NK-92 treated with Interleukin-12 subunit alpha and Interleukin-12 subunit beta, amount 100 ng/mL, for 24 hours (cell line): Measurements from ENCODE around the gene POLK.
"Not testable (repeated sequence)": the region's sequence is repeated elsewhere in the genome, so short reads cannot be mapped to it uniquely, and the experiment has no call there.

Experiments used
- DNase-seq: peaks from one replicate; lab custom pipeline; 2025; lab: John Stamatoyannopoulos, UW

Gene POLK

DNA sequence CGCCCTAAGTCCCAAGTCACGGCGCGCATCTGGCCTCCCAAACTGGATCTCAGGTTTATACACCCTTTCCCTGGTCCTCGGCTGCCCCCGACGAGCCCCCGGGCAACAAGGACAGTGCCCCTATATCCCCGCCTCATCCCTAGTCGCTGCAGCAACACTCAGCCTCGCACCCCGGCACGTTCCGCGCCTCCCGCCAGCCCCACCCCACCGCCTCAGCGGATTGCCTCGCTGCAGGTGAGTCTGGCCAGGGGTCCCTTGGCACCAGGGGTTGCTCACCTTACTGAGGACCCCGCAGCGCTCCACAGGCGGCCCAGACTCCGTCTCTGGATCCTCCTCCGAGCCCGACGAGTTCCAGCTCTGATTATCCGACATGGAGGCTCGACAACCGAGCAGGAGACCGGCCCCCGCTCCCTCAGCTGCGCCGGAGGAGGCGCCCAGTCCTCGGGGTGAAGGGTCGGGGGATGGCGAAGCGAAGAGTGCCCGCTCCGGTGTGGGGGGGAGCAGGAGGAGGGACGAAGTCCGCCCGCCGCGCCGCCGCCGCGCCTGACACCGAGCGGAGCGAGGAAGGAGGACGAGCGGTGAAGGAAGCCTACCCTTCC lies 756 bp upstream of the POLK start:
- DNase-seq: peak; percentile 57

DNA sequence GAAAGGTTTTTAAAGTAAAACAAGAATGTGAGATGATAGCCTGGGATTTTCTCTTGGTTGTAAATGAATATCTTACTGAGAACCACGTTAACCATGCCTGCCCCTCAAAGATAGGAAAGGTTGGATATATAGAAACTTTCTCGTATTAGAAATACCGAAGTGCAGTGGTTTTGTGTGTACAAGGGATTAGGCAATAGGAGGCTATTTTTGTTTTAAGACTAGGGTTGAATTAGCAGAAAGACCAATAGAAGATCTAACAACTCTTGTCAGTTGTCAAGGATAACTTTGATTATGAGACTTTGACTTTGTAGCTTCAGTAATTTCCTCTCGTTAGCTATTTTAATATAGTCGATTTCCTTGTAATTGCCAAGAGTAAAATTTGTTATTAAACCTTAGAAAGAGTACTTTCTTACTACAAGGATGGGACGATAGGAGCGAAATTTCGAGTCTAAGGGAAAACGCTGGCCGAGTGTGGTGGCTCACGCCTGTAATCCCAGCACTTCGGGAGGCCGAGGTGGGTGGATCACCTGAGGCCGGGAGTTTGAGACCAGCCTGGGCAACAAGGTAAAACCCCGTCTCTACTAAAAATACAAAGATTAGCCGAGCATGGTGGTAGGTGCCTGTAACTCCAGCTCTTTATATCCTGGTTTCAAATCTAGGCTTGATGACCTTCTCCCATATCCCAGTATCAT lies 838 bp downstream of the POLK start:
- no peak for DNase-seq

DNA sequence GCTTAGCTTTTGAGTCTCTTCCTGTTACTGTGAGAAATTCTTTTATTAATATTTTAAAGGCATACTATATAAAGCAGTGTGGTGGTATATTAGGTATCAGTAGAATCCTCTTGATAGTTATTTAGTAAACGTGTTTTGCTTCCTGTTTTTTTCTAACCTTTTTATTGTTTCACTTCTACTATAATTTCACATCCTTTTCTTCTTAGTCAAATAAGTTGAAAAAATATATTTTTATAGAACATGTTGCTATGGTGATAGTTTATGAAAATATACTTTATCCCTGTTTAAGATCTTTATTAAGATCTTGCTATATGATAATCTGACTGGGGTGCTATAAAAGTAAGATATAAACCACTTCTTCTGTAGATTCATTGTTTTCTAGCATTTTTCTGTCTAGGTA lies 2.1 kb downstream of the POLK start:
- no peak for DNase-seq

DNA sequence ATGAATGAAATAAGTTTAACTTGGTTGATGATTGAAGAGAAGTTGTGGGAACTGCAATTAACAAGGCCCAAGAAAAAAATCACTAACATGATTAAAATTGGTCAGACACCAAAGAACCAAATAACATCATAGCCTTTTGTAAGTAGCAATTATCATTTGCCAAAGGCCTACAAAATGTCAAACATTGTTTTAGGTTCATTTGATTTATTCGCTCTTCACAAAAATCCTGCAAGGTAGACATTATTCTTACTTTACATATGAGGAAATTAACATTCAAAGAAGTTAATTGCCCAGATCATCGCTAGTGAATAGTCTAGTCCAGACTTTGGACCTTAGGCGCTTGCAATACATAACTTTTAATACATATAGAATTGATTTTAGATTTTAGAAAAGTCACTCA lies 2.6 kb downstream of the POLK start:
- no peak for DNase-seq

DNA sequence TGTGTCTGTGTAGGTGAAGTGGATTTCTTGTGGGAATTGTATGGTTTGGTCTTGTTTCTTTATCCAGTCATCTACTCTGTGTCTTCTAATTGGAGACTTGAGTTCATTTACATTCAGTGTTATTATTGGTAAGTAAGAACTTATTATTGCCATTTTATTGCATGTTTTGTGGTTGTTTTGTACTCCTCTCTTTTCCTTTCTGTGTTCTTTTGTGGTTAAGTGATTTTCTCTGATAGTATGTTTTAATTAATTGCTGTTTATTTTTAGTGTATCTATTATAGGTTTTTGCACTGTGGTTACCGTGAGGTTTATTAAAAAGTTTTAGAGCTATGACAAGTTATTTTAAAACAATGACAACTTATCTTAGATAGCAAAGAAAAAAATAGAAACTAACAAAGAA lies 8.1 kb downstream of the POLK start:
- no peak for DNase-seq

DNA sequence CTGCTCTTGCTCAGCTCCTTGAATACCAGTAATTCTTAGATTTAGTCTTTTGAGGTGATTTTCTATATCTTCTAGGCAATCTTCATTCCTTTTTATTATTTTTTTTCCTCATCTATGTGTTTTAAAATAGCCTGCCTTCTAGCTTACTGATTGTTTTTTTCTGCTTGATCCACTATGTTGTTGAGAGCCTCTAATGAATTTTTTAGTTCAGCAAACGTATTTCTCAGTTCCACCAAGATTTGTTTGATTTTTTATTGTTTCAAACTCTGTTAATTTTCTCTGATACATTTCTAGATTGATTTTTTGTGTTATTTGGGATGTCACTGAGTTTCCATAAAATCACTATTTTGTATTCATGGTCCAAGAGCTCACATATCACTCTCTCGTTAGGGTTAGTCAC lies 9.5 kb downstream of the POLK start:
- DNase-seq: no peak

DNA sequence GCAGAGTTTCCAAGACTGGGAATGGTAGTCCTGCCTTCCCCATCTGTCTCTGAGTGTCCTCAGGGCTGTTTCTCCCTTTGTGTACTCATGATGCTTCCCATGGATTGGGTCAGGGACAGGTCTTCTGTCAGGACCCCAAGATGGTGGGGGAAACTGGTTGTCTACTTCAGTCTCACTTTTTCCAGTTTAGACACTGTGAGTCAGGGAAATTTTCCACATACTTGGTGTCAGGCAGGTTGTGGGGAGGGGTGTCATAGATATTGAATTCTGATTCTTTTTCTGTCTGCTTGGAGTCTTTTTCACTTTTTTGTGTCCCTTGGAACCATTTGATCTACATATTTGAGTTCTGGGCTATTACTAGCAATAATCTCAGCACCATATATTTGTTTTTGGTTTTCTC lies 10.3 kb downstream of the POLK start:
- DNase-seq: no peak

DNA sequence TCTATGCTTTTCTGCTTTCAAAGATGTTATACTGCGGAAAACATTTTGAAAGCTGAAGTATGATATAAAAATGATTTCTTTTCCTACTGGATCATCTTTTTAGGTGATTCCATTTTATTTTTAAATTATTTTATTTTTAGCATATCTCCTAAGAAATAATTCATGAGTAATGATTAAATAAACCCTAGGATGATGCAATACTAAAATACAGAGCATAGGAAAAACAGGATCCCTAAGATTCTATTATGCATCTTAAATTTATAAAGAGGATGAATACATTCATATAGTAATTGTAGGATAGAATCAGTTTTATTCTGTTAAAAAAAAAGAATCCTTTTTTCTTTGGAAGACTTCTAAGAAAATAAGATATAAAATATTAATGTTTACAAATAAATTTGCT lies 10.9 kb downstream of the POLK start:
- DNase-seq: no peak

DNA sequence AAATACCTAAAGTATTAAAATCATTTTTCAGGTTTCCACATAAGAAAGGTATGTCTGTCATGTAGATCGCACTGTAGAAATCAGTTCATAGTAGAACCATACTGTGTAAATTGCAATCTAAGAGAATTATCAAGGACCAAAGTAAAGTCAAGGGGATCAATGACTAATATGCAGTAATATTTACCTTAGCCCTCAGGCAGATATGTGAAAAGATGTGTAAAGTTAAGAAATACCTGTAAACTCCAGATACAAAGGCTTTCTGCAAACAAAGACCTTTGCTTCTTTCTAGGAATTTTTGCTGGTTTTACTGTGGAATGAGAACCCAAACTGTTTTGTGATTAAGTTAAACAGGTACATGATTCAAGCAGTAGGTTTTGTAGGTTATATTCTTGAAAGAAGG lies 11.6 kb downstream of the POLK start:
- no peak for DNase-seq

DNA sequence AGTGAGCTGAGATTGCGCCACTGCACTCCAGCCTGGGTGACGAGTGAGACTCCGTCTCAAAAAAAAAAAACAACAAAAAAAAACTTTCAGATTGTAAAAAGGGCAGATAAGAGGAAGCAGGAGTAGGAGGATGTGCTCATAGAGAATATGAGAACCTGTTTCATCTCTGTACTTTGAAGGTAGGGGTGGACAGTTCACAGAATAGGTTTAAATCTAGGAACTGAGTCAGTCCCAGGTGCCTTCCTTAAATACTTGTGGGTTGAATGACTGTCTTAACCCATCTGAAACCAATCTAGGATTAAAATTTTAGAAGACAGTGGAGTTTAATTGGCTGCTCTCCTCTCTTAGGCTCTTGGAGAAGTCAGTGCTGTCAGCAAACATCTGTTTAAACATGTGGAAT lies 12.4 kb downstream of the POLK start:
- DNase-seq: no peak

DNA sequence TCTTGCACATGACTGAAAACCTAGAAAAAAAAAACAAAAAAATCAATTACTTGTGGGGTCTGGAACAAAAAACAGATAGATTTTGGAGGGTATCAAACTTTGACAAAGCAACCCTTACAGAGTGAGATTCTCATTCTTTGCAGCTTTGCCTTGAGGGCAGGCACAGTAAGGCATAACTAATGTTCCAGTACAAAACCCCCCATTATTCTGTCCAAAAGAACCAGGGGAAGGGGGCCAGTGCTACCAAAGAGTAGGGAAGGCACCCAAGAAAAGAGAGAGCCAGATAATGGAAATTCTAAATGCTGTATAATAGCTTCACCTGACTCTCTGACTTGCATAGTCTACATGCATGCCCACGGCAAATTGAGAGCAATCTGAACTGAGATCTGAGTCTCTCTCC lies 12.9 kb downstream of the POLK start:
- no peak for DNase-seq

DNA sequence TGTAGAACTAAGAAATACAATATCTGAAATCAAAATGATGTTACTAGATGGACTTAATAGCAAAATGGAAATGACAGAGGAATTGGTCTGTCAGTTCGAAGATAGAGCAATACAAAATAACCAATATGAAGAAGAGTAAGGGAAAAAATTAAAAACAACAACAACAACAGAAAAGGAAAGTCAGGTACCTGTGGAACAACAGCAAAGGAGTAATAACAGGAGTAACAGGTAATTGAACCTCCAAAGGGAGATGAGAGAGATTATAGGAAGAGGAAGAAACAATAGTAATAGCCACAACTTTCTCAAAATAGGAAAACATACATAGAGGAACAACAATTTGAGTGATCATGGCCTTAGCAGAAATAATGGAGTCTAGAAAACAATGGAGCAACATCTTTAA lies 13.7 kb downstream of the POLK start:
- DNase-seq: no peak

DNA sequence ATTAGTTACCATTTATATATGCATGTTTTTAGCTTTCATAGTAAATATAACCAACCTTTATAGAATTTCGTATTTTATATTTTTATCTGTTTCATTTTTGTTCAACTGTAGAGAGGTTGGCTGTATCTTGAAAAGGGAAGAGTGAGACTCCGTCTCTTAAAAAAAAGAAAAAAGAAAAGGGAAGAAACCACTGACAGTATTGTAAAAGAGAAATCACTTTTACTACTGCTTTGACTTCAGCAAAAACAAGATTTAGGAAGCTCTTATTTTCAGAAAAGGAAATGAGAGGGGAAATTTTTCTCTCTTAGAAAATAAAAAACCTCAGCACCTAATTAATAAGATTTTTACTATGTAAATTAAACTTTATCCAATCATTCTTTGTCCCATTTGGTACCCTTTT lies 14.4 kb downstream of the POLK start:
- DNase-seq: no peak

DNA sequence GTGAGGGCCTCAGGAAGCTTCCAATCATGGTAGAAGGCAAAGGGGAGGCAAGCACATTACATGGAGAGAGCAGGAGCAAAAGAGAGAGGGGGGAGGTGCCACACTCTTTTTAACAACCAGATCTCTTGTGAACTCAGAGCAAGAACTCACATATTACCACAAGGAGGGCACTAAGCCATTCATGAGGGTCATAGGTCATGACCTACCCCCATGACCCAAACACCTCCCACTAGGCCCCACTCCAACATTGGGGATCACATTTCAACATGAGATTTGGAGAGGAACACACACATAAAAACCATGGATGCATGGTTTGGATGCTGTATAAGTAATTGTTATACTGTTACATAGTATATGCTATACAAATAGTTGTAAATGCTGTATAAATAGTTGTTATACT lies 17.5 kb downstream of the POLK start:
- DNase-seq: no peak

DNA sequence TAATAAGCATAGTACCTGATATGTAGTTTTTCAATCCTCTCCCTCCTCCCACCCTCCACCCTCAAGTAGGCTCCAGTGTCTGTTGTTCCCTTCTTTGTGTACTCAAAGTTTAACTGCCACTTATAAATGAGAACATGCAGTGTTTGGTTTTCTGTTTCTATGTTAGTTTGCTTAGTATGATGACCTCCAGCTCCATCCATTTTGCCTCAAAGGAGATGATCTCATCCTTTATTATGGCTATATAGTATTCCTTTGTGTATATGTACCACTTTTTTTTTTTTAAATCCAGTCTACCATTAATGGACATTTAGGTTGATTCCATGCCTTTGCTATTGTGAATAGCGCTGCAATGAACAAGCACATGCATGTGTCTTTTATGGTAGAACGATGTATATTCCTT lies 20.5 kb downstream of the POLK start:
- no peak for DNase-seq

DNA sequence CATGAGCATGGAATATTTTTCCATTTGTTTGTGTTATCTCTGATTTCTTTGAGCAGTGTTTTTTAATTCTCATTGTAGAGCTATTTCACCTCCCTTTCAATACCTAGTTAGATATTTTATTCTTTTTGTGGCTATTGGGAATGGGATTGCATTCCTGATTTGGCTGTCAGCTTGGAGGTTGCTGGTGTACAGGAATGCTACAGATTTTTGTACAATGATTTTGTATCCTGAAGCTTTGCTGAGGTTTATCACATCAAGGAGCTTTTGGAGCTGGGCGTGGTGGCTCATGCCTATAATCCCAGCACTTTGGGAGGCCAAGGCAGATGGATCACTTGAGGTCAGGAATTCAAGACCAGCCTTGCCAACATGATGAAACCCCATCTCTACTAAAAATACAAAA lies 22.0 kb downstream of the POLK start:
- not testable (repeated sequence) for DNase-seq

DNA sequence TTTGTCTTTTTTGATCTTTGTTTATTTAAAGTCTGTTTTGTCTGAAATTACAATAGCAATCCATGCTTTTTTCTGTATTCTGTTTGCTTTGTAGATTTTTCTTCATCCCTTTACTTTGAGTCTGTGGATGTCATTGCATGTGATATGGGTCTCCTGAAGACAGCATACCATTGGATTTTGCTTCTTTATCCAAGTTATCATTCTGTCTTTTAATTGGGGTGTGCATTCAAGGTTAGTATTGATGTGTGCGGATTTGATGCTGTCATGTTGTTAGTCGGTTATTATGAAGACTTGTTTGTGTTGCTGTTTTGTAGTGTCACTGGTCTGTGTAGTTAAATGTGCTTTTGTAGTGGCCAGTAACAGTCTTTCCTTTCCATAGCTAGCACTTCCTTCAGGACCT lies 23.0 kb downstream of the POLK start:
- no peak for DNase-seq

DNA sequence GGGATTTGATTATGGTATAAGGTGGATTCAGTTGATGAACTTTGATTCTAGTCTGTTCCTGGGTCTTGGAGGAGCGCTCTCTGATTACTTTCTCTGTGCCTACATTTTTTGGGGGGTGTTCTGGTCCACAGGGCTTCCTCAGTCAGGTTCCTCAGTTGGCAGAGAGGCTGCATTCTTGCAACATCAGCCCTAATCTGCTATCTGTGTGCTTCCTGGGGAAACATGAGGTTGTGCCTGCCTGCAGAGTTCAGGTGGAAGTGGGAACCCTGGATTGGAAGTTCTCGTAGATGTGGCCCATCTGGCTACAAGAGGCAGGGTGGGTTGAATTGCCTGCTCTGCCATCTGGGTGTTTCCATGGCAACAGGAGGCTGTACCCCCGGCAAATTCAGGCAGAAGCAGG lies 24.5 kb downstream of the POLK start:
- DNase-seq: no peak

DNA sequence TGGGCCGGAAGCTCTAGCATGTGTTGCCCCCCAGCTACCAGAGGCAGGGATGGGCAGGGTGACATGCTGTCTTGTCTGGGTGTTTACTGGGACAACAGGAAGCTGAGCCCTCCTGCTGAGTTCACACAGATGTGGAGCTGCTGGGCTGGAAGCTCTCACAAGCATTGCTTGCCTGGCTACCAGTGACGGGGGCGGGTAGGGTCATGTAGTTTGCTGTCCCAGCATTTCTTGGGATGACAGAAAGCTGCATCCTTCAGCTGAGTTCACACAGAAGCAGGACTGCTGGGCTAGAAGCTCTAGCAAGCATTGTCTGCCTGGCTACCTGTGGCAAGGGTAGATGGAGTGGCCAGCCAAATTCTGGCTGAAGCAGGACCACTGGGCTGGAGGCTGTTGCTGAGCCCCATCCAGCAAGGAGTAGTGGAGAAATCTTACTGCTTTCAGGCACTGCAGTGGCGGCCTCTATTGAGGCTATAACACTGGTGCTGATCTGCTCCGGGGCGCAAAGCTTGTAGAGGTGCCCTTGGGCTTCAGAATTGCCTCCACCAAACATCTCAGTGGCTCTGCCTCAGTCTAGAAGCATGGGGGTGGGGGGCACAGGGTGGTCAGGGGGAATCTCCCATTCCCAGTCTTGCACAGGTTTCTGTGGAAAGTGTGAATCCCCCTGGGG lies 25.1 kb downstream of the POLK start:
- DNase-seq: no peak

DNA sequence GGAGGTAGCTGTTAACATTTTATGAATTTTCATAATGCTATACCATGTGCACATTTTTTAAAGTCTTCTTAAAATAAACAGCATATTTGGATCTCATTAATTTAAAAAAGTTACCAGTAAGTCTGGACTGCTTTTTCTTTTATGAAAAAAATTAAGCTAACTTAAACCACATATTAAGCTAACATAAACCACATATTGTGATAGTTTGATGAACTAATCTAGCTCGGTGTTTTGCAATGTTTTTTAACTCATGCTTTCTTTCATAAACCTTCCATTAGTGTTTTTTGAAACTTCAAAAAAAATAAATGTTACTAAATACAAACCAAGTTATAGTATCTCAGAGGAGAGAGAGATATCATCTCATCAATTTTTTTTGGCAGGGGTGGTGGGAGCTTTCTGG lies 26.5 kb downstream of the POLK start:
- no peak for DNase-seq

DNA sequence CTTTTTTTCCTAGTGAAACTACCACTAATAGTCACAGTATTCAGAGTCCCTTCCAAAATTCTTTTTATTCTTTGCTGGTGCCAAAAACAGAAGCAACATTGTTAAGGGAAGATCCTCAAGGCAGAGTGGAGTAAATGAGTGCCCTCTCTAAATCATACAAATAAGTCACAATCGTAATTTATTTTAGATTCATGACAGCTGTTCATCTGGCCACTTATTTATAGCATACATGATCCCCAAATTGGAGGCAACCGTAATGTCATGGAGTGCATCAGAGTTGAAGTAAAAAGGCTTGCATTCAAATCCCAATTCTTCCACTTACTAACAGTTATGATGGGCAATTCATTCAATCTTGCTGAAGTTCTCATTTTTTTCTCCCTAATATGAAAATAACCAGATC lies 33.4 kb downstream of the POLK start:
- no peak for DNase-seq

DNA sequence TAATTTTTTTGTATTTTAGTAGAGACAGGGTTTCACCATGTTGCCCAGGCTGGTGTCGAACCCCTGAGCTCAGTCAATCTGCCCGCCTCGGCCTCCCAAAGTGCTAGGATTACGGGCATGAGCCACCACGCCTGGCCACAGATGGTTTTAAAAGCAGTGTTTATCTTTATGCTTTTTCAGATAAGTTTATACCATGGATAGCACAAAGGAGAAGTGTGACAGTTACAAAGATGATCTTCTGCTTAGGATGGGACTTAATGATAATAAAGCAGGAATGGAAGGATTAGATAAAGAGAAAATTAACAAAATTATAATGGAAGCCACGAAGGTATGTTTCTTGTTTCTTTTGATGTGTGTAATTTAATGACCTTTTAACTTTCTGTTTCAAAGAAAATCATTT lies 35.1 kb downstream of the POLK start:
- DNase-seq: no peak

DNA sequence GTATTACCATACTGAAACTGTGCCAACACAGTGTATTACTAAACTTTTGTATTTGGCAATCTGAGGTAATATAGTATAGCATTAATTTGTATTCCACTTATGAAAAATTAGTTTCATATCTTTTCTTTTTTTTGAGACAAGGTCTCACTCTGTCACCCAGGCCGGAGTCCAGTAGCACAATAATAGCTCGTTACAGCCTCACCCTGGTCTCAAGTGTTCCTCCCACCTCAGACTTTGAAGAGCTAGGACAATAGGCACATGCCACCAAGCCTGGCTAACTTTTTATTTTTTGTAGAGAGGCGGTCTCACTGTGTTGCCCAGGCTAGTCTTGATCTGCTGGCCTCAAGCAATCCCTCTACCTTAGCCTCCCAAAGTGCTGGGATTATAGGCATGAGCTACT lies 36.1 kb downstream of the POLK start:
- no peak for DNase-seq

DNA sequence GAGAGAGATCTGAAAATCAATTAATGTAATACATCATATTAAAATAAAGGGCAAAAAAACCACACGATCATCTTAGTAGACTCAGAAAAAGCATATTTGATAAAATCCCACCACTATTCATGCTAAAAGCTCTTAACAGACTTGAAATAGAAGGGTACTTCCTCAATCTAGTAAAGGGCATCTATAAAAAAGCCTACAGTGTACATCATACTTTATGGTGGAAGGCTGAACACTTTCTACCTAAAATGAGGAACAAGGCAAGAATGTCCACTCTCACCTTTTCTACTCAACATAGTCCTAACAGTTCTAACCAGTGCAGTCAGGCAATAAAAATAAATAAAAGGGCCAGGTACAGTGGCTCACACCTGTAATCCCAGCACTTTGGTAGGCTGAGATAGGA lies 38.9 kb downstream of the POLK start:
- no peak for DNase-seq
